ENCODE results near the gene ESPL1. TPM values are rescaled to one million over a fixed set of nuclear protein-coding genes. Genes with fewer than 3 reads are reported as not detected.

The ESPL1 gene
- total and polyA plus RNA-seq, 2 experiments from 2014 or later, result 3.3 to 8.5 TPM

- H3K79me2 ChIP-seq (ENCODE audit: insufficient read depth), result peaks cover 15% of the 10 kb centered on the region
- peaks cover 22% of the 10 kb centered on the region for H3F3A ChIP-seq (ENCODE audit: insufficient read depth)
- H3K4me2 ChIP-seq (ENCODE audit: unreplicated experiment), result no peak overlapping the region
- H3K9me3 ChIP-seq (ENCODE audit: low read depth), result no peaks in the 10 kb centered on the region
- H3K9ac ChIP-seq, result no peak overlapping the region
- no peak overlapping the region for H3K4me3 ChIP-seq
- no peak for TF ChIP-seq EZH2 (IDR thresholded peaks at IDR 0.05; ENCODE audit: insufficient read depth, poor library complexity, severe bottlenecking)
- no peak for TF ChIP-seq EZH2phosphoT487 (IDR thresholded peaks at IDR 0.05; ENCODE audit: insufficient read depth, low read depth)
- no peak overlapping the region for H2AFZ ChIP-seq
- no peak overlapping the region for H3K27ac ChIP-seq
- WGBS, 2 experiments (ENCODE audit: low coverage in 1 of 2, low lambda C conversion rate in 2 of 2, missing lambda C conversion rate in 2 of 2), result 92 to 98% methylated on average over 2 of the region's 2 CpGs
- in situ Hi-C loops (cut with MboI), result no loop called here
- no peaks in the 10 kb centered on the region for H3K9me2 ChIP-seq (ENCODE audit: insufficient read depth)
- no peaks in the 10 kb centered on the region for H3K27me3 ChIP-seq (replicated peaks; ENCODE audit: insufficient read depth)
- no peaks in the 10 kb centered on the region for H4K20me1 ChIP-seq (ENCODE audit: insufficient read depth)
- H3K4me1 ChIP-seq (ENCODE audit: insufficient read depth), result peaks cover 42% of the 10 kb centered on the region
- H3K36me3 ChIP-seq (ENCODE audit: low read depth), result no peaks in the 10 kb centered on the region
- no peak for DNase-seq
Measured at GRCh38 chr12:53229454-53229853, 38.6 kb upstream of the ESPL1 start.

- Histone ChIP-seq H3K4me1 (ENCODE audit: insufficient read depth) (peaks cover 35% of the 10 kb centered on the region), H3K27me3 (replicated peaks; ENCODE audit: insufficient read depth) (no peaks in the 10 kb centered on the region), H3K27ac (no peak overlapping the region), H2AFZ (no peak overlapping the region), H3K9ac (no peak overlapping the region), H3K4me3 (peak overlapping the region; percentile 74; the same call in 1 of the 2 replicates), H3K4me2 (ENCODE audit: unreplicated experiment) (peak overlapping the region; percentile 24), H3K9me2 (ENCODE audit: insufficient read depth) (no peaks in the 10 kb centered on the region), H3K9me3 (ENCODE audit: low read depth) (no peaks in the 10 kb centered on the region), H3K36me3 (ENCODE audit: low read depth) (no peaks in the 10 kb centered on the region), H3F3A (ENCODE audit: insufficient read depth) (peaks cover 15% of the 10 kb centered on the region), H3K79me2 (ENCODE audit: insufficient read depth) (peaks cover 15% of the 10 kb centered on the region), H4K20me1 (ENCODE audit: insufficient read depth) (no peaks in the 10 kb centered on the region)
- no peak for DNase-seq
- TF ChIP-seq EZH2phosphoT487 (IDR thresholded peaks at IDR 0.05; ENCODE audit: insufficient read depth, low read depth) (no peak), EZH2 (IDR thresholded peaks at IDR 0.05; ENCODE audit: insufficient read depth, poor library complexity, severe bottlenecking) (no peak)
- in situ Hi-C loops (cut with MboI), result no loop called here
- WGBS, 2 experiments (ENCODE audit: low coverage in 1 of 2, low lambda C conversion rate in 2 of 2, missing lambda C conversion rate in 2 of 2), result 32 to 64% methylated on average over 4 to 10 of the region's 10 CpGs
Measured at GRCh38 chr12:53230108-53230845, 37.8 kb upstream of the ESPL1 start.

- H3K4me3 ChIP-seq, result peak overlapping the region; percentile 74
- H3K27ac ChIP-seq, result peak overlapping the region; percentile 36
- H3K79me2 ChIP-seq (ENCODE audit: insufficient read depth), result peaks cover 15% of the 10 kb centered on the region
- peaks cover 27% of the 10 kb centered on the region for H3K4me1 ChIP-seq (ENCODE audit: insufficient read depth)
- H3K4me2 ChIP-seq (ENCODE audit: unreplicated experiment), result peak overlapping the region; percentile 75
- H4K20me1 ChIP-seq (ENCODE audit: insufficient read depth), result no peaks in the 10 kb centered on the region
- no peak for DNase-seq
- 1% methylated on average over 9 of the region's 9 CpGs; no CpG with 5 or more reads in 1 of the 2 experiments for WGBS, 2 experiments (ENCODE audit: low coverage in 1 of 2, low lambda C conversion rate in 2 of 2, missing lambda C conversion rate in 2 of 2)
- TF ChIP-seq EZH2phosphoT487 (IDR thresholded peaks at IDR 0.05; ENCODE audit: insufficient read depth, low read depth), result no peak
- TF ChIP-seq EZH2 (IDR thresholded peaks at IDR 0.05; ENCODE audit: insufficient read depth, poor library complexity, severe bottlenecking), result no peak
- H3K9me3 ChIP-seq (ENCODE audit: low read depth), result no peaks in the 10 kb centered on the region
- in situ Hi-C loops (cut with MboI), result no loop called here
- H3K9me2 ChIP-seq (ENCODE audit: insufficient read depth), result no peaks in the 10 kb centered on the region
- no peaks in the 10 kb centered on the region for H3K27me3 ChIP-seq (replicated peaks; ENCODE audit: insufficient read depth)
- peak overlapping the region; percentile 35 for H2AFZ ChIP-seq
- peak overlapping the region; percentile 77 for H3K9ac ChIP-seq
- peaks cover 4% of the 10 kb centered on the region; the same call in 1 of the 2 replicates for H3F3A ChIP-seq (ENCODE audit: insufficient read depth)
- H3K36me3 ChIP-seq (ENCODE audit: low read depth), result no peaks in the 10 kb centered on the region
Measured at GRCh38 chr12:53231671-53231920, 36.5 kb upstream of the ESPL1 start.

- Histone ChIP-seq H4K20me1 (ENCODE audit: insufficient read depth) (no peaks in the 10 kb centered on the region), H3K9ac (peak within 1 kb of the TSS; percentile 77), H3K27ac (peak within 1 kb of the TSS; percentile 70)
Measured at GRCh38 chr12:53231921-53232645, 36.0 kb upstream of the ESPL1 start, which contains the start of gene RARG. Gene RARG (minus strand): TSS chr12:53232209. CDS start chr12:53227545, 4,664 bp downstream.

More at GRCh38 chr12:53231921-53232645, 36.0 kb upstream of the ESPL1 start, which contains the start of gene RARG:
- no peaks in the 10 kb centered on the region for H3K27me3 ChIP-seq (replicated peaks; ENCODE audit: insufficient read depth)
- no peaks in the 10 kb centered on the region for H3K36me3 ChIP-seq (ENCODE audit: low read depth)
- peak within 1 kb of the TSS; percentile 77 for H3K4me2 ChIP-seq (ENCODE audit: unreplicated experiment)
- H3K9me2 ChIP-seq (ENCODE audit: insufficient read depth), result no peaks in the 10 kb centered on the region
- 0 to 2% methylated on average over 5 to 32 of the region's 44 CpGs for WGBS, 2 experiments (ENCODE audit: low coverage in 1 of 2, low lambda C conversion rate in 2 of 2, missing lambda C conversion rate in 2 of 2)
- in situ Hi-C loops (cut with MboI), result no loop called here
- TF ChIP-seq EZH2phosphoT487 (IDR thresholded peaks at IDR 0.05; ENCODE audit: insufficient read depth, low read depth), result no peak
- TF ChIP-seq EZH2 (IDR thresholded peaks at IDR 0.05; ENCODE audit: insufficient read depth, poor library complexity, severe bottlenecking), result no peak
- peaks cover 15% of the 10 kb centered on the region for H3K79me2 ChIP-seq (ENCODE audit: insufficient read depth)
- peak within 1 kb of the TSS; percentile 74 for H3K4me3 ChIP-seq
- peak; percentile 87 for DNase-seq
- no peaks in the 10 kb centered on the region for H3K9me3 ChIP-seq (ENCODE audit: low read depth)
- H3K4me1 ChIP-seq (ENCODE audit: insufficient read depth), result peaks cover 27% of the 10 kb centered on the region
- peaks cover 4% of the 10 kb centered on the region; the same call in 1 of the 2 replicates for H3F3A ChIP-seq (ENCODE audit: insufficient read depth)
- peak within 1 kb of the TSS; percentile 35 for H2AFZ ChIP-seq
